IMR-90 (cell line): ENCODE measurements around the gene WDR62. TPM values are rescaled to one million over a fixed set of nuclear protein-coding genes. Genes with fewer than 3 reads are reported as not detected.

Experiments
- ATAC-seq: fragments of 200-7000 bp; cut with Tn5 transposase; 2 replicates; pipeline ENCODE4 v1.9.1; 2020; ENCODE audit warnings: low read depth, mild to moderate bottlenecking, moderate library complexity
- BruUV-seq: library from RNA; stranded (reverse); fragments of 400-500 nt; replicated peaks from 2 replicates; lab custom pipeline; 2021; lab: Mats Ljungman, UMichigan
- CTCF ChIA-PET: fragments of 300-600 bp; formaldehyde crosslinking; extraction: SDS; loops from one replicate; lab custom pipeline; 2021; ENCODE audit warnings: antibody characterized with exemption; lab: Yijun Ruan, JAX
- POLR2A ChIA-PET: fragments of 300-600 bp; sonication (Branson Sonifier 250); formaldehyde crosslinking; loops from one replicate; lab custom pipeline; 2022; ENCODE audit warnings: antibody characterized with exemption; ENCODE audit not compliant: unreplicated experiment; lab: Charles Lee
- DNase-seq: peaks from one replicate; pipeline ENCODE4 v3.0.0; 2013
- H2AFZ ChIP-seq: replicated peaks from 2 replicates; pipeline ENCODE3; 2013; ENCODE audit warnings: low read length, mild to moderate bottlenecking; ENCODE audit not compliant: poor library complexity
- H2AK5ac ChIP-seq: 2 replicates; pipeline ENCODE4 v1.6.1; 2013; ENCODE audit warnings: low read depth, low read length, inconsistent platforms
- H2AK9ac ChIP-seq: replicated peaks from 2 replicates; pipeline ENCODE3; 2013; ENCODE audit warnings: mild to moderate bottlenecking, low read depth, low read length, moderate library complexity; ENCODE audit not compliant: poor library complexity
- H2BK120ac ChIP-seq: 2 replicates; pipeline ENCODE4 v1.6.1; 2013; ENCODE audit warnings: low read depth, low read length, inconsistent platforms
- H2BK15ac ChIP-seq: 3 replicates; pipeline ENCODE4 v1.6.1; 2013; ENCODE audit warnings: low read depth, low read length, inconsistent platforms
- H2BK20ac ChIP-seq: 2 replicates; pipeline ENCODE4 v1.6.1; 2013; ENCODE audit warnings: low read depth, mild to moderate bottlenecking, inconsistent platforms, low read length, moderate library complexity
- H2BK5ac ChIP-seq: 2 replicates; pipeline ENCODE4 v1.6.1; 2013; ENCODE audit warnings: mild to moderate bottlenecking, low read depth, low read length, inconsistent platforms; ENCODE audit not compliant: poor library complexity, severe bottlenecking
- H3K14ac ChIP-seq: replicated peaks from 2 replicates; pipeline ENCODE4 v1.6.1; 2013; ENCODE audit warnings: low read depth, low read length, inconsistent platforms
- H3K18ac ChIP-seq: 2 replicates; pipeline ENCODE4 v1.6.1; 2013; ENCODE audit warnings: low read depth, low read length, control low read depth
- H3K23ac ChIP-seq: 2 replicates; pipeline ENCODE4 v1.6.1; 2013; ENCODE audit warnings: low read depth, low read length, inconsistent platforms
- H3K27ac ChIP-seq: 2 replicates; pipeline ENCODE4 v1.5.1; 2013; ENCODE audit warnings: mild to moderate bottlenecking, control low read depth, low read length; ENCODE audit not compliant: insufficient read depth
- H3K27me3 ChIP-seq: 2 replicates; pipeline ENCODE4 v1.6.1; 2013; ENCODE audit warnings: low read length; ENCODE audit not compliant: control insufficient read depth, insufficient read depth
- H3K36me3 ChIP-seq: 2 replicates; pipeline ENCODE4 v1.6.1; 2013; ENCODE audit warnings: low read length, mixed read lengths; ENCODE audit not compliant: control insufficient read depth, insufficient read depth
- H3K4ac ChIP-seq: 2 replicates; pipeline ENCODE4 v1.6.1; 2013; ENCODE audit warnings: low read depth, low read length, inconsistent platforms
- H3K4me1 ChIP-seq: 2 replicates; pipeline ENCODE4 v1.6.1; 2013; ENCODE audit warnings: low read length, mixed read lengths; ENCODE audit not compliant: control insufficient read depth, insufficient read depth
- H3K4me2 ChIP-seq: 2 replicates; pipeline ENCODE4 v1.6.1; 2013; ENCODE audit warnings: low read depth, mild to moderate bottlenecking, control low read depth, low read length, moderate library complexity
- H3K4me3 ChIP-seq: 2 replicates; pipeline ENCODE4 v1.5.1; 2013; ENCODE audit warnings: low read depth, mild to moderate bottlenecking, control low read depth, low read length, moderate library complexity; ENCODE audit not compliant: insufficient read depth
- H3K56ac ChIP-seq: 2 replicates; pipeline ENCODE4 v1.6.1; 2013; ENCODE audit warnings: low read length, inconsistent platforms; ENCODE audit not compliant: insufficient read depth; ENCODE audit errors: extremely low read depth
- H3K79me1 ChIP-seq, 2 experiments: 2 replicates each; pipeline ENCODE4 v1.6.1; 2013; ENCODE audit warnings: low read length in 2 of 2, inconsistent platforms in 1 of 2, low read depth in 1 of 2
- H3K9ac ChIP-seq: 2 replicates; pipeline ENCODE4 v1.6.1; 2013; ENCODE audit warnings: low read depth, low read length, control low read depth
- H3K9me1 ChIP-seq: 2 replicates; pipeline ENCODE4 v1.6.1; 2013; ENCODE audit warnings: low read length, inconsistent platforms; ENCODE audit not compliant: insufficient read depth
- H3K9me3 ChIP-seq: 2 replicates; pipeline ENCODE4 v1.6.1; 2013; ENCODE audit warnings: low read length; ENCODE audit not compliant: control insufficient read depth, insufficient read depth
- H4K20me1 ChIP-seq: 2 replicates; pipeline ENCODE4 v1.6.1; 2013; ENCODE audit warnings: low read length, inconsistent platforms; ENCODE audit not compliant: insufficient read depth
- H4K5ac ChIP-seq: 2 replicates; pipeline ENCODE4 v1.6.1; 2013; ENCODE audit warnings: mild to moderate bottlenecking, low read depth, low read length, control low read depth
- H4K8ac ChIP-seq, 2 experiments: 2 replicates each; pipeline ENCODE4 v1.6.1; 2013; ENCODE audit warnings: low read depth in 2 of 2, low read length in 2 of 2, control low read depth in 1 of 2, inconsistent platforms in 1 of 2
- H4K91ac ChIP-seq: 2 replicates; pipeline ENCODE4 v1.6.1; 2013; ENCODE audit warnings: low read depth, low read length, inconsistent platforms; ENCODE audit not compliant: insufficient read depth
- CEBPB ChIP-seq: IDR thresholded peaks from 2 replicates; pipeline ENCODE4 v1.6.1; 2012; ENCODE audit warnings: low read depth, low read length, improper control_type of control experiment
- CHD1 ChIP-seq: IDR thresholded peaks from 2 replicates; pipeline ENCODE4 v1.6.1; 2012; ENCODE audit warnings: low read depth, low read length, improper control_type of control experiment
- FOS ChIP-seq: fragments of 150-350 bp; IDR thresholded peaks from 2 replicates; pipeline ENCODE4 v1.6.1; 2016; ENCODE audit warnings: low read depth, low read length
- MXI1 ChIP-seq: IDR thresholded peaks from 2 replicates; pipeline ENCODE4 v1.6.1; 2012; ENCODE audit warnings: low read depth, mild to moderate bottlenecking, low read length, moderate library complexity, borderline replicate concordance
- POLR2A ChIP-seq: IDR thresholded peaks from 2 replicates; pipeline ENCODE4 v1.6.1; 2012; ENCODE audit warnings: mild to moderate bottlenecking, low read depth, low read length
- RFX5 ChIP-seq: IDR thresholded peaks from 2 replicates; pipeline ENCODE4 v1.8.0; 2012; ENCODE audit warnings: low read depth, mild to moderate bottlenecking, low read length, moderate library complexity
- SMC3 ChIP-seq: fragments of 150-350 bp; IDR thresholded peaks from 2 replicates; pipeline ENCODE4 v1.6.1; 2016; ENCODE audit warnings: low read depth, mild to moderate bottlenecking, antibody characterized with exemption, low read length, moderate library complexity
- WGBS, 2 experiments: methylation state at CpG; one replicate each; pipeline versions ENCODE4 v1.1.5 to v1.1.7; 2013; ENCODE audit warnings: missing lambda C conversion rate in 2 of 2; ENCODE audit not compliant: insufficient read length in 1 of 2; ENCODE audit errors: extremely low coverage in 2 of 2; 5-methylcytosine and 5-hydroxymethylcytosine counted together
- dilution Hi-C: fragments of 300-500 bp; cut with HindIII; formaldehyde crosslinking; loops from one replicate; pipeline ENCODE4 v1.14.3; 2018; ENCODE audit warnings: low sequenced_read_pairs; ENCODE audit not compliant: unreplicated experiment
- in situ Hi-C: fragments of 300-500 bp; cut with MboI; formaldehyde crosslinking; loops from 3 replicates; pipeline ENCODE4 v1.14.3; 2019; ENCODE audit warnings: low sequenced_read_pairs, inconsistent platforms, mixed read lengths
- intact Hi-C: fragments of 100-400 bp; cut with micrococcal nuclease; formaldehyde crosslinking; loops from 2 replicates; pipeline ENCODE4 v1.10.0; 2022
- polyA plus RNA-seq, 3 experiments: library from polyadenylated mRNA; depleted of rRNA; stranded (reverse); fragments of >200 nt; gene quantifications; 2 replicates each; pipeline ENCODE4 v1.2.3, GENCODE V29; 2012; ENCODE audit warnings: low replicate concordance in 1 of 3
- total RNA-seq: library from RNA; depleted of rRNA; stranded (reverse); fragments of >200 nt; gene quantifications from 2 replicates; pipeline ENCODE4 v1.2.3, GENCODE V29; 2012

The WDR62 gene
- total and polyA plus RNA-seq, 2 of the 4 experiments (the other 2 are of a cell fraction) = 4.5 to 7.0 TPM

- intact Hi-C loops = no loop called here
- Histone ChIP-seq H3K18ac (0 out of 2 replicates have a peak overlapping the region, but pooled peaks have one; percentile 10), H3K23ac (peak overlapping the region; percentile 0; the same call in 1 of the 2 replicates), H3K56ac (peak overlapping the region; percentile 69; the same call in 1 of the 2 replicates), H3K4me3 (peak overlapping the region; percentile 96), H3K9me3 (no peaks in the 10 kb centered on the region), H3K27me3 (no peaks in the 10 kb centered on the region), H4K91ac (peak overlapping the region; percentile 64; the same call in 1 of the 2 replicates), H4K8ac (peak overlapping the region; percentile 76 to 92; a peak in 3 of 4 replicates), H2BK120ac (0 out of 2 replicates have a peak overlapping the region, but pooled peaks have one; percentile 56), H2AK9ac (peak overlapping the region; percentile 86), H4K20me1 (peaks cover 21% of the 10 kb centered on the region), H2AK5ac (peak overlapping the region; percentile 69; the same call in 1 of the 2 replicates), H3K14ac (peak overlapping the region; percentile 59; the same call in 1 of the 2 replicates), H3K27ac (peak overlapping the region; percentile 88), H2BK15ac (peak overlapping the region; percentile 68; the same call in 1 of the 3 replicates), H3K4ac (peak overlapping the region; percentile 50), H3K9me1 (peaks cover 6% of the 10 kb centered on the region), H2AFZ (peak overlapping the region; percentile 96), H2BK20ac (no peak overlapping the region), H3K79me1 (peaks cover 23 to 32% of the 10 kb centered on the region in 2 experiments), H3K9ac (peak overlapping the region; percentile 82), H4K5ac (peak overlapping the region; percentile 82), H3K4me1 (peaks cover 10% of the 10 kb centered on the region), H3K4me2 (peak overlapping the region; percentile 85), H3K36me3 (peaks cover 14% of the 10 kb centered on the region), H2BK5ac (peak overlapping the region; percentile 86)
- in situ Hi-C loops = no loop called here
- TF ChIP-seq CEBPB (no peak), MXI1 (no peak), RFX5 (no peak), FOS (no peak), SMC3 (no peak), POLR2A (no peak), CHD1 (no peak)
- DNase-seq = no peak
- dilution Hi-C loops = no loop called here
- CTCF ChIA-PET = interaction anchor here (1.2 kb wide), 1 partner anchor 11 kb away, joined by 4 read pairs; no protein-coding TSS in a partner anchor
- ATAC-seq = no peak
- no CpG with 5 or more reads among the region's 7 CpGs for WGBS, 2 experiments
- no TSS peak for BruUV-seq
- POLR2A ChIA-PET = interaction anchor here (0.6 kb wide), 1 partner anchor 21 kb away, joined by 17 read pairs; no protein-coding TSS in a partner anchor
Observed at GRCh38 chr19:36139120-36139472, 84.4 kb downstream of the WDR62 start.
